Epithelial cell of prostate (primary cell): ENCODE measurements around the gene GRIN2C.

ENCODE experiments used
- DNase-seq: peaks from one replicate; pipeline ENCODE4 v3.0.0-alpha.2; 2011; ENCODE audit warnings: low read depth, low spot score
- H3K27ac ChIP-seq: fragments of 450-650 bp; 2 replicates; pipeline ENCODE4 v1.5.1; 2017; ENCODE audit warnings: mild to moderate bottlenecking

The GRIN2C gene

GRCh38 chr17:74806334-74806733 lies 53.4 kb downstream of the GRIN2C start:
- no peak for DNase-seq
- no peak overlapping the region for H3K27ac ChIP-seq

DNA sequence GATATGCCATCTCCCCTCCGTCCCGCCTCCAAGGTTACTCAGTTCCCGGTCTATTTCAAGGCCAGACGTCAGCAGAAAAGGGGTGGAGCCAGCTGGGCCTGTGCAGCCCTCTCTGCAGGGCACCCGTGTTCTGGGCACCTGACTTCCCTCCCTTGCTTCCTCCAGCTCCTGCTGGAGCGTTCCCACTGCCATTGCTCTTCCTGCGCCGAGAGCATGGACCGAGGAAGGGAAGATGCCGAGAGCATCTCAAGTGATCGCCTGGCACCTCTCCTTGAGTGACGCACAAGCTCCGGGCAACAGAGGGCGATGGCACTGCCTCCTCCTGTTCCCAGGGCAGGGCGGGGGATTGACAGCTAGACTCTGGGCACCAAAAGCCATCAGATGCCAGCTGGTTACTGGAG lies 54.1 kb downstream of the GRIN2C start:
- H3K27ac ChIP-seq, result no peak overlapping the region

DNA sequence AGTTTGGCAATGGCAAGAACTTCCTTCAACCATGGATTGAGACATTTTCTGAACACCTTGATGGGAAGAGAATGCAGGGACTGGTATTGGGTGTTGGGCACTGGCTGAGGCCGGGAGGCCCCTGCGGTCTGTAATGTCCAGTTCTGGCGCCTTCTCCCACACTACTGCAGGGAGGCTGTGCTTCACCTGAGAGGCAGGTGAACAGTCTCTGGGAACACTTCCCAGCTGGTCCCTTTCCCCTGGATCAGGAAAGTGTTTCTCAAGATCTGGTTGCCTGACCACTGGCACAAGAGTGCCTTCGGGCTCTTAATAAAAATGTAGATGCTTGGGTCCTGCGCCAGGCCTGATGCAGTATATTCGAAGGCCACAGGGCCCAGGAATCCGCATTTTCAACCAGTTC lies 55.0 kb downstream of the GRIN2C start:
- H3K27ac ChIP-seq, result no peak overlapping the region

More for the DNA sequence above, 54.1 kb downstream of the GRIN2C start:
- DNase-seq, result no peak

DNA sequence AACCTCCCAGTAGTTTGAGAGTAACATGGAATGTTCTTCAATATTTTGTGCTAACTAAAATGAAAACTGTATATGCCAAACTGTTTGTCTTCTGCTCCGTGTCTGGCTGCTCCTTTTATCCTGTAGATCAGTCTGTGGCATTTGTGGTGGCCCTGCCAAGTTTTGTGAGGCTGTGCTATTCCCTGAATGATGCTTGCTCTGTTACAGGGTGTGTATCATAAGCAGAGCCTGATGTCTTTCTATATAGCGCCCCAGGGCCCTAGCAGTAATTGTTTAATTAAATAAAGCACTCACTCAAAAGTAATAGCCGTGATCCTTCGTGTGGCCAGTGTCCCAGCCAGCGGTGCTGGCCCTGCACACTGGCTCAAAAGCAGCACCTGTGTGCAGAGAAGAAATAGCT lies 55.7 kb downstream of the GRIN2C start:
- DNase-seq, result no peak
- H3K27ac ChIP-seq, result no peak overlapping the region

More for the DNA sequence above, 55.0 kb downstream of the GRIN2C start:
- no peak for DNase-seq

- no peak for DNase-seq
- H3K27ac ChIP-seq, result no peak overlapping the region
These were observed 56.2 kb downstream of the GRIN2C start for GRCh38 chr17:74803388-74803930.

DNA sequence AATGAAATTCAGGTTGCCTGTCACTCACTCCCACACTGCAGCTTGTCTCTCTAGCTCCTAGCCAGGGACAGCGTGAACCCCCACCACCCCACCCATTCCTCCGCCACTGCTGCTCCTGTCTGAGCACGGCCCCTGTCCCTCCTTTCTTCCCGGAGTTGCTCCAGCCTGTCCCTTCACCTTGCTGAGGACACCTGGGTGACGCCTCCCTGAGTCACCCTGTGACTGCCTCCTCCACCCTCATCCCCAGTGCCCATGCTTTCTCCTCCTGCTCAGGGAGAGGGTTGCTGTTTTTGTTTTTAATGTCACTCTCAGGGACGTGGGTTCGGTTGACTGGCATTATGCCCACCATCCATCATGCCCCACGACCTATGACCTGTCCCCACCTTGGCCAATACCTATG lies 57.8 kb downstream of the GRIN2C start:
- H3K27ac ChIP-seq, result no peak overlapping the region
- no peak for DNase-seq

GRCh38 chr17:74800531-74800930 lies 59.2 kb downstream of the GRIN2C start:
- H3K27ac ChIP-seq, result no peak overlapping the region
- DNase-seq, result no peak

- DNase-seq, result no peak
- no peak overlapping the region for H3K27ac ChIP-seq
These were observed 60.6 kb downstream of the GRIN2C start for GRCh38 chr17:74799097-74799496.

DNA sequence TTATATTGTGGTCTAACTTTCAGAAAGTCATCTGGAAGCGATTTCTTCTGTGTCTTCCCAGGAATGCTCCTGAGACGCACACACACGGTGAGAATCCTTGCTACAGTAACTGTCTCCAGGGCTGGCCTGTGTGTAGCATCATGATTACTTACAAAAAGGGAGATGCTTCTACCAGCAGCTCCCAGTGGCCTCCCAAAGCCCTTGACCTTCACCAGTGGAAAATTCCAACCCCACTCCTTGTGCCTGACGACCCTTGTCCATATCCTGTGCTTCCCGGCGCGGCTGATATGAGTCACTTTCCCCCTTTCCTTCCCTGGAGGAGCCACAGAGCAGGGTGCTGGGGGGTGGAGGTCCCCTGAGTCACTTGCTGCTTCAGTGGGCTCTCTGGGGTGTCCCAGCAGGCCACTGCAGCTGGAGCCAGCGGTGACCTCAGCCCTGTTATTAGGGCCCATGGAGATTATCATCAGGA lies 61.4 kb downstream of the GRIN2C start:
- no peak for DNase-seq
- no peak overlapping the region for H3K27ac ChIP-seq

GRCh38 chr17:74797824-74798223 lies 61.9 kb downstream of the GRIN2C start:
- DNase-seq, result no peak
- H3K27ac ChIP-seq, result no peak overlapping the region

DNA sequence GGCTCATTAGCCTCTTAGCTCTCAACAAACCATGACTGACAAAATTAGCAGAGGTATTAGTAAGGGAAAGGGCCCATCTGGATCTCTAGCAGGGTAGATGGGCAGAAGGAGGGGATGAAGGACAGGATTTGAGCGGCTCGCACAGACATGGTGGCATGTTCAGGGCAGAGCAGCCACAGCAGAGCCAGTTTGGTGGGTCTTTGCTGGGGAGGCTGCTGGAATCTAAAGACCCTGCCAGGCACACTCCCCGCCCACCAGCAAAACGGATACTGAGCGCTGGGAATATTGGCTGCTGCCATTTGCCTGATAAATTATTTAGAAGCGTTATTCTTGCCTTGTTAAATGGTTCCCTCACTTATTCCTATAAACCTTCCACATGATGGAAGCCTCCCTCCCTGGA lies 62.8 kb downstream of the GRIN2C start:
- no peak overlapping the region for H3K27ac ChIP-seq
- DNase-seq, result no peak

GRCh38 chr17:74796211-74796610 lies 63.5 kb downstream of the GRIN2C start:
- DNase-seq, result no peak
- H3K27ac ChIP-seq, result no peak overlapping the region

DNA sequence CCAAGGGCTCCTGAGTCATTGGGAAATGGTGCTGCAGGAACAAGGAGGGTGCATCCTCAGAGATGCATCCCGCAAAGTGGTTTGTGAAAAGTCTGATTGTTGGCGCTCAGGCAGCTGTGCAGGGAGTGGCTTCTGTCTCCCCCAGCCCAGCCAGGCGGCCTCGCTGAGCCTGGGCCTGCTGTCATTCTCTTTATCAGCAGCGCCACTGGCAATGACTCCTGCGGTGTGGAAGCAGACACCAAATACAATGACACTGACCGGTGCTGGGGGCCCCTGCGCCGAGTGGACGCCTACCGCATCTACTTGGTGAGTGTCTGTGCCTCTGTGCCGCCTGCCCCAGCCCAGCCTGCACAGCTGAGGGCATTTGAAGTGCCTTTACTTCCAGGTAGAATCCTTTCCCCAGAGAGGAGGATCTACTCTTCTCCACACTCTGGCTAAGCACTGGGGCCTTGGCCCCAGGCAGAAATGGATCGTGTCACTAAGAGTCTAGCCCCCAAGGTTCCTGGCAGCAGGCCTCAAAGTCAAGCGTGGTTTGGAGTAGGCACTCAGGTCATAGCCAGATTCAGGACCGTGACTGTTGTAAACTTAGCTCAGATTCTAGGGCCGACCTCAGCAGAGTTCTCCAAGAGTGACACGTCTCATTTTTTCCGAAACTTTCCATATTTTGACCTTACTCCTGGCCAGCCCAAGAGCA lies 64.2 kb downstream of the GRIN2C start:
- no peak overlapping the region for H3K27ac ChIP-seq
- DNase-seq, result no peak

GRCh38 chr17:74792586-74793105 lies 67.0 kb downstream of the GRIN2C start:
- no peak overlapping the region for H3K27ac ChIP-seq
- DNase-seq, result no peak
